Tibial nerve (tissue), 4 donors: Measurements from ENCODE around the gene MUC5B. TPM values are rescaled to one million over a fixed set of nuclear protein-coding genes. Genes with fewer than 3 reads are reported as not detected.
A peak's percentile ranks its signal among the peaks of the same experiment; 100 is the strongest.

Source experiments
- DNase-seq, 2 donors: peaks; one replicate each; pipeline ENCODE4 v3.0.0-alpha.2; 2019; ENCODE audit warnings: low spot score in 2 of 2
- H3K27ac ChIP-seq, 4 donors: fragments of 200-600 bp; sonication (generic) in 3 of 4; one replicate each; pipeline ENCODE4 v1.5.1; 2017 to 2019; ENCODE audit warnings: mild to moderate bottlenecking in 1 of 4
- H3K27me3 ChIP-seq, 2 donors: fragments of 200-600 bp; sonication (generic) in 1 of 2; one replicate each; pipeline versions ENCODE4 v1.5.1 to v1.6.0; 2017 to 2019
- H3K36me3 ChIP-seq, 3 donors: fragments of 200-600 bp; sonication (generic); one replicate each; pipeline ENCODE4 v1.5.1; 2018 to 2019
- H3K4me1 ChIP-seq, 4 donors: fragments of 200-600 bp; sonication (generic) in 3 of 4; one replicate each; pipeline ENCODE4 v1.5.1; 2017 to 2019
- H3K4me3 ChIP-seq, 4 donors: fragments of 200-600 bp; sonication (generic) in 3 of 4; one replicate each; pipeline ENCODE4 v1.5.1; 2017 to 2019; ENCODE audit warnings: mild to moderate bottlenecking in 1 of 4, moderate library complexity in 1 of 4
- H3K9me3 ChIP-seq, 4 donors: fragments of 200-600 bp; sonication (generic) in 3 of 4; one replicate each; pipeline ENCODE4 v1.5.1; 2017 to 2019
- CTCF ChIP-seq, 5 experiments: fragments of 200-600 bp in 3 of 5; fragments of 450-650 bp in 2 of 5; sonication (generic) in 3 of 5; IDR thresholded peaks; one replicate each; pipeline ENCODE4 v1.5.1; 2016 to 2019; ENCODE audit warnings: antibody characterized with exemption in 5 of 5, mild to moderate bottlenecking in 3 of 5, moderate library complexity in 2 of 5
- EP300 ChIP-seq, 2 donors: sonication (generic); formaldehyde crosslinking; IDR thresholded peaks; one replicate each; pipeline ENCODE4 v1.6.1; 2017; ENCODE audit warnings: antibody characterized with exemption in 2 of 2, mild to moderate bottlenecking in 1 of 2
- POLR2A ChIP-seq, 2 donors: fragments of 450-650 bp; IDR thresholded peaks; one replicate each; pipeline ENCODE4 v1.6.1; 2017; ENCODE audit warnings: antibody characterized with exemption in 2 of 2, mild to moderate bottlenecking in 2 of 2, moderate library complexity in 2 of 2
- WGBS, 2 donors: methylation state at CpG; one replicate each; pipeline ENCODE4 v1.1.5; 2018; 5-methylcytosine and 5-hydroxymethylcytosine counted together
- small RNA-seq: library from RNA; depleted of rRNA; stranded (forward); fragments of <200 nt; gene quantifications from one replicate; pipeline ENCODE3, GENCODE V24; 2016
- total RNA-seq, 4 donors: library from RNA; depleted of rRNA; stranded (reverse); fragments of >200 nt; gene quantifications; one replicate each; pipeline ENCODE4 v1.1.0, GENCODE V29; 2016

The MUC5B gene
- total RNA-seq, 4 donors from 2014 or later: under 0.01 to 0.22 TPM; not detected in 2

DNA sequence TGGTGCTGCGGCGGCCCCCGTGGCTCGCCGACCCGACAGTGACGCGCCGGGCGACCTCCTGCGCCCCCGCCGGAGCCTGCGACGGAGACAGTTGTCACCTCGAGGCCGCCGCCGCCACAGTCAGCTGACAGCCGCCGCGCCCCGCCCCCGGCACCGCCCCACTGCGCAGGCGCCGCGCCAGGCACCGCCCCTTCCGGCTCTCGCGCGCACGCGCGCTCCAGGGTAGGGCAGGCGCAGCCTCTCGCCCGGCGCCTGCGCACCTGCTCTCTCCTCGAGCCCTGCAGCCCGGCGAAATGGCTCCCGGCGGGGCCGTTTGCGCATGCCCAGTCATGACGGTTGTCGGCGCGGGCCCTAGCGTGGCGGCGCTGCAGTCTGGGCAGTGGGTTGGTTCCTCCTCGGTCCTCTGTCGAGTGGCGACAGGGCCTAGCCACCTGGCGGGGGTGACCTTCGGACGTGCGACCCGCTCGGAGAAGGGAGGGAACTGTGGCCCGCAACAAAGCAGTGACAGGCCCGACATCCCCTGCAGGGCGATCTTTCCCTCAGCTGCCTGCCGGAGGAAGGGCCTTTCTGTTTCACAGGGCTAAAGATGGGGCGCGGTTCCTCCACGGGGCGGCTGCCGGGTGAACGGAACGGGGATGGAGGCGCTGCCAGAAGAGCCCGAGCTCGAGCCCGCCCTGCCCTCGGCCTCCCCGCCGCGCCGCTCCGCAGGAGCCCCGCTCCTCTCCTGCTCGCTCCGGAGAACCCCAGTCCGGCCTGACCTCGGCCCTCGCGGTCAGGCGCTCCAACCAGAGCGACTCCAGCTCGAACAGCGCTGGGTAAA is 86.8 kb downstream of the MUC5B start, which contains the start of gene TOLLIP:
Gene TOLLIP, minus strand, starts transcription at position 135 of the 820 bp plus-strand sequence. Its CDS starts 134 bp downstream, at position 1.
- Histone ChIP-seq H3K4me1 (peaks cover 0 to 57% (median 35%) of the 10 kb centered on the region in 4 donors), H3K9me3 (peaks cover 0 to 6% (median 0%) of the 10 kb centered on the region in 4 donors), H3K27me3 (no peaks in the 10 kb centered on the region), H3K4me3 (peak within 1 kb of the TSS; percentile 74 to 89 (median 87)), H3K36me3 (peaks cover 0 to 14% (median 0%) of the 10 kb centered on the region in 3 donors), H3K27ac (peak within 1 kb of the TSS; percentile 92 to 98 (median 96))
- DNase-seq: peak; percentile 89 to 90
- TF ChIP-seq EP300 (IDR thresholded peaks at IDR 0.05) (peak; percentile 79 to 91), POLR2A (IDR thresholded peaks at IDR 0.05) (peak; percentile 73 to 96), CTCF (IDR thresholded peaks at IDR 0.05) (peak; percentile 1 to 77 (median 34))
- WGBS, 2 donors: 2% methylated on average over 42 to 43 of the region's 97 CpGs

DNA sequence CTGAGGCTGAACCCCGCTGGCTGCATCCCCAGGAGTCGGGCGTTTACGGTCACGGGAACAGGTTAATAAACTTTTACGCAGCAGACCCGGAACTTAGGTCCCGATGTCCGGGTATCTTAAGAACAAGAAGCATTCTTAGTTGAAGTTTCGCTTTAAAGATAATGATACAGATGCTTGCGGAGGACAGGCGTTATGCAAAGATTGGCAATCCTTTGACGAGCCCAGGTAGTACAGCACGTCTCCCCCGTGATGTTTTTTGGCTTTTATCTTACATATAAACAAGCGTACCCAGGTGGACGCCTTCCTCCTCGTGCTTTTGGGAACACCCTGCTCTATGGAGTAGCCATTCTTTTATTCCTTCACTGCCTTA is 87.4 kb downstream of the MUC5B start:
- Histone ChIP-seq H3K27ac (peak overlapping the region; percentile 92 to 98 (median 96)), H3K4me3 (peak overlapping the region; percentile 65 to 89 (median 81)), H3K27me3 (no peaks in the 10 kb centered on the region), H3K4me1 (peaks cover 0 to 52% (median 35%) of the 10 kb centered on the region in 4 donors), H3K9me3 (peaks cover 0 to 6% (median 0%) of the 10 kb centered on the region in 4 donors), H3K36me3 (peaks cover 0 to 10% (median 0%) of the 10 kb centered on the region in 3 donors)
- 78 to 79% methylated on average over 18 of the region's 18 CpGs for WGBS, 2 donors
- DNase-seq: no peak
- TF ChIP-seq CTCF (IDR thresholded peaks at IDR 0.05) (no peak), POLR2A (IDR thresholded peaks at IDR 0.05) (no peak), EP300 (IDR thresholded peaks at IDR 0.05) (no peak)

DNA sequence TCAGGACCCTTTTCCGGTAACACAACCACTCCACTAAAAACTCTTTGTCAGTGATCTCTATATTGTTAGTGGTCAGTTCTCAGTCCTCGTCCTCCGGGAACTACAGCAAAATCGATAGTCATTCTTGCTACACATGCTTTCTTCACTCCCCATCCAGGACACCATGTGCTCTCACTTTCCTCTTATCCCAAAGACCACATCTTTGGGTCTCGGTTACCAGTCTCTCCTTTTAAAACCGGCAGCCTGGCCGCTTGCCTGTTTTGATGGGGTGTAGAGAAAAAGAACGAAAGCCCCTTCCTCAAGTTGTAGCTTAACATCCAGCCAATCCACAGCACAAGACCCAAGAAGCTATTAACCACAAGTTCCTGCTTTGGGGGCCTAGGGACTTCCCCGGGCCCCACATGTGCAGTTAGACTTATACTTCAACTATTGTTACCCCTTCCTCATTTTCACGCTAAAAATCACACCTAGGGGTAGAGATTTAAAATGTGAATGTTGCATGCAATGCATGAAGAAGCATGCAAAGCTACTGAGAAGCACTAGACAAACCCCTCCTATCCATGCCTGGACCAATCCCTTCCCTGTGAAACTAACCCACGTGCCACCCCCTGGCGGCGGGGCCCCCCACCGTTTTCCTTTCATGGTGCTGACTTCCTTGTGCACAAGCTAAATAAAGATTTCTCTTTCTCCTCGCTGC is 88.1 kb downstream of the MUC5B start:
- Histone ChIP-seq H3K36me3 (peaks cover 0 to 3% (median 0%) of the 10 kb centered on the region in 3 donors), H3K4me1 (peaks cover 0 to 45% (median 33%) of the 10 kb centered on the region in 4 donors), H3K4me3 (no peak overlapping the region), H3K9me3 (peaks cover 0 to 6% (median 0%) of the 10 kb centered on the region in 4 donors), H3K27ac (peak overlapping the region in 3 of 4 donors; percentile 92 to 97 (median 94)), H3K27me3 (no peaks in the 10 kb centered on the region)
- DNase-seq: no peak
- WGBS, 2 donors: 81 to 84% methylated on average over 15 of the region's 15 CpGs
- TF ChIP-seq POLR2A (IDR thresholded peaks at IDR 0.05): no peak
- no peak for TF ChIP-seq EP300 (IDR thresholded peaks at IDR 0.05)
- TF ChIP-seq CTCF (IDR thresholded peaks at IDR 0.05): no peak

Small RNAs within 50 kb of the gene (small RNA-seq; reads per million reads assigned to genes)
- not detected for gene MIR6744

Other genes starting within 250 kb of the MUC5B start
- gene MUC6, start 186.3 kb upstream of the MUC5B start, total RNA-seq: 1 to 10 TPM in 1 of 4 donors, under 1 TPM in 2, not detected in 1; under 0.01 to 2.7 (median under 0.01) TPM
- gene MUC2, start 148.2 kb upstream of the MUC5B start, total RNA-seq: not detected
- gene MUC5AC, start 65.1 kb upstream of the MUC5B start, total RNA-seq: not detected
- gene TOLLIP, start 86.6 kb downstream of the MUC5B start, total RNA-seq: 10 to 100 TPM; 50.9 to 89.0 (median 54.9) TPM
- 1 to 10 TPM; 2.4 to 7.8 (median 4.6) TPM for gene BRSK2, start 166.9 kb downstream of the MUC5B start, total RNA-seq